ENCODE results near the gene TEX2.
A peak's percentile ranks its signal among the peaks of the same experiment; 100 is the strongest.

TEX2 gene

DNA sequence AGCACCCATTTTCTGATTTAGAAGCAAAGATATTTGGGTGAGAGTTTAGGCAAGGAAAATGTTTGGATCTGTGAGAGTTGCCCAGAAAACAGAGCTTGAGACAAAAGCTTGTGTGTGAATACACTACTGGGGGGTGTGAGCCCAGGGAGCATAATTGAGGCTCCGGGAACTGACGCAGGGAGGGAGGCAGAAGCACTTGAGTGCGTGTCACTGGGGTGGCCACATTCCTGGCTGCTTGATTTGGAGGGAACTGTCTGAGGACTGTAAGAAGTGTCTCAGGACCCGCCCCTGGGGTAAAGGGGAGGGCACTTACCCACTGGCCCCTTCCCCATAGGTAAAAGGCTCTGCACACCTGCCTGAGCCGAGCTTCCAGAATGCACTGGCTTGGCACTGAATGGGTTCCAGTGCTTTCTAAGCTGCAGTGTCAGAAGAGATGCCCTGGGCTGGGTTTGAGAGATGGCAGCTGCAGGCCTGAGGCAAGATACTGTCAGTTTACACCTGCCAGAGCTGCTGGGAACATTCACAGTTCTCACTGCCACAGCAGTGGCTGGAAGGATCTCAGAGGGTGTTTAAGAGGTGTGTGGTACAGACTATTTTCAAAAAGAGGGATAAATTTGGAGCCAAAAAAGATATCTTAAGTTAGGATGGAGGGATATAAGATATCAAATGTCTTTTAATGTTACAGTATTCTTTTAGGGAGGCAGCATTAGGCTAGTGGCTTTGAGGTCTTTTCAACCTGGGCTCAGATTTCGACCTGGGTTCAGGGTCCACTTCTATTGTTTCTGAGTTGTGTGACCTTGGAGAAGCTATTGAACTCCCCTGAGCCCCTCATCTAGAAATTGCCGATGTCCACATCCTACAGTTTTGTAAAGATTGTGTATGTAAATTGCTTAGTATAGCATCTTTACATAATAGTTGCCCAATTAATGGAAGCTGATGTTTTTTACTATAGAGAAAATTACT lies 6.9 kb upstream of the TEX2 start:
- no peak for DNase-seq

DNA sequence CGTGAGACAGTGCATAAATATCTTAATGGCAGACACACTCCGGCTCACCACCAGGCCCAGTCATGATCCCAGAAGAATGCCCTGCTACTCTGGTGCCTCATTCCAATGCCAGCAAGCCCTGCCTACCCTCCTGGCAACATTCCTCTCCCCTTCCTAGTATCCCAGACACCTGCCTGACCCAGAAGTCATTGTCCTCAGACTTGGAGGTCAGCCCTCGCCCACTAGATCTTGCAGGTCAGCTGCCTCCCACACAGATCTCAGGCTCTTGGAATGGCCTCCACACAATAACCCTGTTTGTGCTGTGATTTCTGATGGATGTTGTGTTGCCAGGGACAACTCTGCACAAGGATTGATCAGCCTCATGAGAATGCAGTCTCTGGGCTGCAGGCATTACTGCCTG lies 1.8 kb upstream of the TEX2 start:
- no peak for DNase-seq

DNA sequence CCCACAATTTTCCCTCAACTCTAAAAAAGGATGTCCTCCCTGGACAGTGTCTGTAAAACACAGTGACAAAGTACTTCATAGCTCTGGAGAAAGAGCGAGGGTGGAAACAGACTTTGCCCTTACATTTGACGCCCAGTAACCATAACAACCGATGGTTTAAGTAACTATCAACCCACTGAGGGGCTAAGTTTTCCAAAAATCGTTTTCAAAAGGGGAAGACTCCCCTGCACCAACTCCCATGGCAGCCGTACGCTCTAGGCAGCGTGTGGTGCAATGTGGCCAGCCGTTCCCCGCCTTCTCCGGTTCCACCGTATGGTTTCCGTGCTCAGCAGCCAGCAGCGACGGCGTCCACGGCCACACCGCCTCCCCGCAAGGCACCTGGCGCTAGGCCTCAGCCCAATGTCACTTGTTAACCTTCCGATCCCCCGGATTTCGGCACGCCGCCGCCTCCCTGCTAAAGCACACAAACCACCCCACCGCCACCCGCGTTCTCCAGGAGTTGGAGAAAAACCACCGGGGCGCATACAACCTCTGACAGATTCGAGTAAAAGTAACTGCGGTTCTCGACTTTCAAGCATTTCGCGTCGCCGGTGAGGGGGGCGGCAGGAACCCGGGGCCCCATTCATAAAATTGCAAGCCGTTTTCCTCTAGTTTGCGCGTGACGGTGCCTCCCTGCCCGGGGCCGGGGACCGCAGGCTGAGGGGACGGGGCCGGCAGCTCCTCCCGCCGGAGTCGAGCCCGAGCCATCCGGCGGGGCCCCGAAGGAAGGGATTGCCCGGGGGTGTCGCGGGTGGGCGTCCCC lies 661 bp downstream of the TEX2 start:
- peak; percentile 67 for DNase-seq

DNA sequence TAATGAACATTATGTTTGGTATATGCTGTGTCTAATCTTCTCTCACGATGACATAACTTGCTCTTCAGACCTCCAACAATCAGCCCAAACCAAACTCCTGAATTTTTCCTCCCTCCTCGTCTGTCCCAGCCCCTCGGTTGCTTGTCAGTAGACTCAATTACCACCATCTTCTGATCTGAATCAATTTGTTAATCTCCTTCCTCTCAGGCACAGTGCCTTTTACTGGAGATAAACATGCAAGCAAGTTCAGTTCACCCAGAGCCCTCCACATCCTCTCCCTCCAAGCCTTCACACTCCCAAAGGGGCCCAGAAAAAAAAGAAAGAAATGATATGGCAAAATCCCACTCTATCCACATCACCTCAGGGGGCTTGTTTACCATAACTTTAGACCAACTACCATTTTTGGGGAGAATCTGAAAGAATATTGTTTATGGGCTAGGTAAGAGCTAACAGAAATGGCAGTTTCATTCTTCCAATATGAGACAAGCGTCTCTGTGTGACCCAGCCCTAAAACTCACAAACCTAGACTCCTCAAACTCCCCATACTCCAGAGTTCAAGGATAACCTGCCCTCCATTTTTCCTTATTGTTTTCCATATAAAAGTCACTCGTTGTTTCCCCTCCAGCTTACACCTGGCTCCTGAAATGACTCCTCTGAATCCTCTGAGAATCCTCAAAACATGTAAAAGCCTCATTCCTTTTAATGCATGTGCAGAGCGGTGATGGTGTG lies 1.5 kb downstream of the TEX2 start:
- peak; percentile 56 for DNase-seq

DNA sequence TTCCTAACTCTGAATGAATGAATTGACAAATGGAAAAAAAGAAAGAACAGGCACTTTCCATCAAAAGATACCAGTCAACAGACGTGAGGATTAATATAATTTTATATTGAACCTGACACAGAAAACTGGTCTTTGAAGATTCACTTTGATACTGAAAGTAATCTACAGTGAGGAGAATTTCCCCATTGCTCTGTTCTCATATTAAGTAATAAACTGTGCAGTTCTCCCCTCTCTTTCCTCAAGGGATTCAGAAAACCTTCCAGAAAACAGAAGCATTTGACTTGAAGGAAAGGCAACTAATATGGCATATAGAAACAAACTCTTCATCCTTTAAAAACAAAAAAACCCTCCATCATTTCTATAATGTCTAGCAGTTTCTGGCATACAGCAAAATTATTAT lies 2.2 kb downstream of the TEX2 start:
- DNase-seq: no peak

DNA sequence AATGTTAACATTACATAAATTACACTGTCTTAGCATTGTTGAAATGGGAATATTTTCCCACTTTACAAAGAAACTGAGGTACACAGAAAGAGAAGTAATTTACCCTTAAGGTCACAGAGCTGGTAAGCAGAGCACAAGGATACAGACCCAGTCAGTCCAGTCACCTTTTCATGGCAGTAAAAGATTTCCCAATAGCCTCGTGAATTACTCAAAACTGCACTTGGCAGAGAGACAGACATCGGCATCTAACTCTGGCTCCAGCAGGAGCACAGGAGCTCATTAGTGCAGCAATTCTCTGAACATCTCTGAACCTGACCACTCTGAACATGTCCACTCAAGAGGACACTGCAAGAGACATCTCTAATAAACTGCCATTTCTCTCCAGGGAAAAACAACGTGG lies 3.1 kb downstream of the TEX2 start:
- DNase-seq: no peak

DNA sequence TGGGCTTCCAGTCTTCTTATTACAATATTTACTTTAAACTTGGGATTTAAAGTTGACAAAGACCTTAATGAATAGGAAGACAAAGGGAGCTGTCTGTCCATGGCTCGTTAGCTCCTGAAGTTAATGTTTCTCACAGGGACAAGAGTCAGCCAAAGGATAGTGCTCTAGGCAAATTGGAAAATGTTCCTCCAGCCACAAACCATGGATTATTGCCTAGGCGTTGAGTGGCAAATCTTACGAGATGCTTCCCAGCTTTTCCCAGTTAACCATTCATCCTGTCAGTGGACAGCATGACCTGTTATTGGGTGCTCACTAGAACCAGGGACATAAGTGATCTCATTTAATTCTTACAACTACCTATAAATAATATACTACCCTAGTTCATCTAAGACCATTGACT lies 3.6 kb downstream of the TEX2 start:
- DNase-seq: no peak

DNA sequence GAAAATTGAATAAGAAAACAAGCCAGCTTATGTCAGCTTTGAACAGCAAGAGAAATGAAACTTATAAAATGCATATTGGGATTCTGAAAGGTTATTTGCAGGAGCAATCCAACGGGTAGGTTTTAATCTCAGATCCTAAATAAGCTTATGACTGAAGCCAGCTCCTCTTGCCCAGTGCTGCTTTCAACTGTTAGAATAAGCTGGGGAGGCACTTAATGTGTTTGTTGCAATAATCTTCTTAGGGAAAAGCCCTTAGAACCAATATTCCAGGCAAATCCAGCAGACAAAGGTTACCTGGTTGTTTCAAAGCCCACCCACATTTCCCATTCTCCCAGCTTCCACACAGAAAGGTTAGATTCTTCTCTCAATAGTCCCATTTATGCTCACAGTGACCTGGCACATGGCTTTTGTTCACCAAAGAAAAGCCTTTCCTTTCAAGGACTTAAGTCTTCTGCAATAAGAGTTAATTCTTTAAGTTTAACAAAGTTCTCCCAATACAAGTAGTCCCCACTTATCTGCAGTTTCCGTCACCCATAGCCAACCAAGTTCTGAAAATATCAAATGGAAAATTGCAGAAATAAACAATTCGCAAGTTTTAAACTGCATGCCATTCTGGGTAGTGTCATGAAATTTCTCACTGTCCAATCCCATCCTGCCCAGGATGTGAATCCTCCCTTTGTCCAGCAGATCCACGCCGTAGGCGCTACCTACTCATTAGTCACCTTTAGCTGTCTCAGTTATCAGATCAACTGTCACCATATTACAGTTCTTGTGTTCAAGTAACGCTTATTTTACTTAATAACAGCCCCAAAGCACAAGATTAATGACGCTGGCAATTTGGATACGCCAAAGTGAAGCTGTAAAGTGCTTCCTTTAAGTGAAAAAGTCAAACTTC lies 5.9 kb downstream of the TEX2 start:
- DNase-seq: peak; percentile 93

DNA sequence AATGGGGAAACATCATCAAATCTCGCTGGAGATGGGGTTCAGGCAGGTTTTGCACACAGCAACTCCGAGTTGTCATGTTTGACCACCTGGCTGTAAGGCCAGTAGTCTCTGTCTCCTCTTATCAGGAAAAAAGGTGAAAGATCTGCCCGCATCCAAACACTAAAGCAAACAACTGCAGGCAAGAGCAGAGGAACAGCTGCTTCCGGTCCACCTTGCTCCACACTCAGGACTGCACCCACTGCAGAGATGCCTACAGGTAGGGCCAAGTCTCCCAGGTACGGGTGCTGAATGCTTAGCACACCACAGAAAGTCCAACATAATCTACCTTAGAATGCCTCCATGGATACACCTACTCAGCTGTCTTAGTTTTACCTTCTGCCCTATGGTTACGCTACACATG lies 7.3 kb downstream of the TEX2 start:
- no peak for DNase-seq

DNA sequence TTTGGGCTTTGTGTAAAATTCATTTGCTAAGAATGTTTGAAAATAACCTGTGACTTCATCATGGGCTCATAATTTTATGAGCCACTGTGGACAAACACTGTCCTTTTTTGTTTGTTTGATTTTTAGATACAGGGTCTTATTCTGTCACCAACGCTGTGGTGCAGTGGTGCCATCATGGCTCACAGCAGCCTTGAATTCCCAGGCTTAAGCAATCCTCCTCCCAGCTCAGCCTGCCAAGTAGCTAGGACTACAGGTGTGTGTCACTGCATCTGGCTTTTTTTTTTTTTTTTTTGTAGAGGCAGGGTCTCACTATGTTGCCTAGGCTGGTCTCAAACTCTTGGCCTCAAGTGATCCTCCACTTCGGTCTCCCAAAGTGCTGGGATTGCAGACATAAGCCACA lies 8.3 kb downstream of the TEX2 start:
- DNase-seq: peak; percentile 22

DNA sequence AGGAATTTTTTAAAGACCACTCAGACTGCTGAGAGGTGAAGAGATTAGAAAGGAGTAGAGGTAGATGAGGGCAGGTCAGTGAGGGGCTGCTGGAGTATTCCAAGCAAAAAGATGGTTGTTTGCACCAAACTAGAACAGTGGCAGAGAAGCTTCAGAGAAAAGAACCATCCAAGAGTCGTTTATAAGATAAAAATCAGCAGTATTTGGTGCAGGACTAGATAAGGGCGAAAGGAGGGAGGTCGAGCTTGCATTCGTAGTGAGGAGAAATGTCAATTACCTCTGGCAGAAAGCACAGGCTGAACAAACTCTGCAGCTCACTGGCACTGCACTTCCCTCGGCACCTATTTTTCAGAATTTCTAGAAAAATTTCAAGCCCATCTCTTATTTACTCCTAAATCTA lies 9.6 kb downstream of the TEX2 start:
- DNase-seq: no peak

DNA sequence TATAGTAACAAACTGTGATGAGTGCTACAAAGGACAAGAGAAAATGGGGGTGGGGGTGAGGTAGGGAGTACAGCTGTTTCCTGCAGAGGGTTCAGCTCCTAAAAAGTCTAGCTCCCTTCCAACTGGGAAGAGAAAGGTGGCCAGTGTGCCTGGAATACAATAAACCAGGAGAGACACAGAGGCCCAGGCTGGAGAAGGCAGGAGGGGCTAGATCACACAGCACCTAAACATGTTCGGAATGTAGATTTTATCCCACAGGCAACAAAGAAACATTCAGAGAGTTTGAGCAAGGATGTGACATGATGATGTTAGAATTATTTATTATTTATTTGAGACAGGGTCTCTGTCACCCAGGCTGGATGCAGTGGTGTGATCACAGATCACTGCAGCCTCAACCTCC lies 10.2 kb downstream of the TEX2 start:
- no peak for DNase-seq

DNA sequence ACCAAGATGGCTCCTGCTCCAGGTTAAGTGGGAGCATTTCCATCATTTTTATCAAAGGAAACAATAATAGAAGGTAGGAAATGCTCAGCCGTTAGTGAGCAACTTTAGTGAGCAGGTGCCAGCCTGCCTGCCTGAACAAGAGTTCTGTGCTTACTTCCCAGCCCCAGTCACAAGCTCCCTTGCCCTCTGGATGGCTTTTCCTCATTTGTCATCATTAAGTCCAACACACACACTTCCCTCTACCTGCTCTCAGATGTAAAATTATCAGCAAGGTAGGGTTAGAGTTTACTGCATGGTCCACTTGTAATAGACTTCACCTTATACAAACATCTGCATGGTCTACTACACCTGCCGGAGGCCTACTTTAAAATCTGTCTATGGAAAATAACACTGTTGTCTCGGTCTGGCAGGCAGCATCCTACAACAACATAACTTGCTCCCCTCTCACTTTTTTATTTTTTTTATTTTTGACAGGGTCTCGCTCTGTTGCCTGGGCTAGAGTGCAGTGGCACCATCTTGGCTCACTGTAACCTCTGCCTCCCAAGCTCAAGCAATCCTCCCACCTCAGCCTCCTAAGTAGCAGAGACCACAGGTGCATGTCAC lies 12.7 kb downstream of the TEX2 start:
- DNase-seq: no peak

DNA sequence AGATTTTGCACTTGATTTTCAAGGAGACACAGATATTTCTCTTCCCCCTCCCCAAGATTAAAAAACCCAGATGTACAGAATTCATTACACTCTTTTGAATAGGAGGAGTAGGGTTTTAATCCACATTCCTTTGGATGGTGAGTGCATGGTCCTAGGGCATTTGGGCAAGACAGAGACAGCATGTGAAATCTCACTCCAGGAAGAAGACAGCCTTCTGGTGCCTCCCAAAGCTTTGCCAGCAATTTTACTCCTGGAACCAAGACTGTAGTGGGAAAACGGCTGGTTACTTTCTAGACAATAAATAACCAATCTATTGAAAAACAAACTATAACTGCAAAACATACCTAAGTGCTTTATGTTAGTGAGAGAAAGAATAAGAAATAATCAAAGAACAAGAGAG lies 15.2 kb downstream of the TEX2 start:
- DNase-seq: no peak

DNA sequence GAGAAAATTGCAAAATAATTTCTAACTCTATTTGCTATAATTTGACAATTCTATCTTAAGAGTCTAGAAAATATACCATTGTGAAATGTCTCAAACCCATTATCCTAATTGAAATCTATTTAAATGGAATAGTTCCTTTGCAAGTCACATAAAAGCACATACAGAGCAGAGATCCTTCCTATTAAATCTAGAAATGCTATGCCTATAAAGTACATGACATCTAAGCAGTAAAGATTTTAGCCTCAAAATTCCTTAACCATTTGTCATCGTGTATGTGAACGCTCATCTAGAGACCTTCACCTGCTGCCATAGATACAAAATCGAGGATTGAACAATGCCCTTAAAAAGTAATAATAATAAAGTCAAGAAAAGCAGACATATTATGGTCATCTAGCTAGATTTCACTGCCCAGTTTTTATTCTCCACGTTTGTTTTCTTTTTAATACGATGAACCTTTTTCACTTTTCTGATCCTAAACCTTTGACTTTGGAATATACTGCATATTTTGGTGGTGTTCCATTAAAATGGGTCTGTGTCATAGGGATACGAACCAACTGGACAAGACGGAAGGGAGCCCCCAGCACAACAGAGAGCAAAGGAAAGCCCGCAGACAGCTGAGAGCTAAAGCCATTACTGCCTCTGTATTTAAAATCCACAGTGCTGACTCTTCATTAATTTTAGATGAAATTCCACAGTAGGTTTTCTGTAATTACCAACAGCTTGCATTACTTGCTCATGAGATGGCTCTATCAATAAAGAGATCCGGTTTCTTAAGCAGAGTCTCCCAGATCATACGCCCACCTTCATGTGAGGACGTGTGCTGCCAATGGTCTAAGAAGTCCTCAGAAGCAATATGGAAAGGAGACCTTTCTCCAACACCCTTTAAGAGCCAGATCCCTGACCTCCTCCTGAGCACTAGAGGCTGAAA lies 17.6 kb downstream of the TEX2 start:
- DNase-seq: no peak

DNA sequence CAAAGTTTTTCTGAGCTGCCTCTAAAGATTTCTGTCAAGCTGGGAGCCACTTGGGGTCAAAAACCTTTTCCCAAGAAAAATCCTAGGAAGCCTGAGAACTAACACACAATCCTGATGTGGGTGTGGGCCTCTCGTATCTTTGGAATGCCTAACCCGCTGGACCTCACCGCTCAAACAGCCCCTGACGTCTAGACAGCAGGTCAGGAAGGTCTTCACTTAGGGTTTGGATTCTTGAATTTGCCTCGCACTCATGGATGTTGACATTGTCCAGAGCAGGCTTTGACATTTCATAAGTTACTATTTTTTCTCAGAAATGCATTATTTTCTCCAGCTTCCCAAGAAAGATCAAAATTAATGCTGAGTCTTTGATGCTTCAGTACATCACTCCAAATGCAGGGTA lies 18.9 kb downstream of the TEX2 start:
- DNase-seq: no peak

DNA sequence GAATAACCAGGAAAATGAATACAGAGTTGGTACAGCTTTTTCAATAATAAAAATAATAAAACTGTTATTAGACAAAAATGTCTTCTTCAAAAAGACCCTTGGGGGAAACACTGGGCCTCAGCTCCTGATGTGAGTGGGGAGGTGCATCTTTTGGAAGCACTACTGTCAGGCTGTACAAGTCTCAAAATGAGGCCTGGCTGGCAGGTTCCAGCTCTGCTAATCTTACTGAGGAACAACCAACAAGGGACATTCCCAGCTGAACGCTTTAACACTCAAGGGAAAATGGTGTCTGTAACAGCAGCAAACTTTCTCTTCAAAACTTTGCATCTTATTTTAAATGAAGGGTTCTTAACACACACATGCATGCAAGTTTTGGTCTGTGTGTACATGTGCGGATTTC lies 19.7 kb downstream of the TEX2 start:
- peak; percentile 14 for DNase-seq

DNA sequence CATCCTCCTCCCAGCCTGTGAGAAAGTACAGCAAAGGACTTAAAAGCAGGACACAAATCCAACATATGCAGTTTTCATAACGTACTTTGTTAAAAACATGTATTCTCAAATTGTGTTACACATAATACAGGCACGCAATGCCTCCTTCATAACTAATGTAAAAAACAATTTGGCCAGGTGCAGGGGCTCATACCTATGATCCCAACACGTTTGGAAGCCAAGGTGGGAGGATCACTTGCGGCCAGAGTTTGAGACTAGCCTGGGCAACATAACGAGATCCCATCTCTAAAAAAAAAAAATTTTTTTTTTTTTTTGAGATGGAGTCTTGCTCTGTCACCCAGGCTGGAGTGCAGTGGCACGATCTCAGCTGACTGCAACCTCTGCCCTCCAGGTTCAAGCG lies 20.4 kb downstream of the TEX2 start:
- DNase-seq: no peak

DNA sequence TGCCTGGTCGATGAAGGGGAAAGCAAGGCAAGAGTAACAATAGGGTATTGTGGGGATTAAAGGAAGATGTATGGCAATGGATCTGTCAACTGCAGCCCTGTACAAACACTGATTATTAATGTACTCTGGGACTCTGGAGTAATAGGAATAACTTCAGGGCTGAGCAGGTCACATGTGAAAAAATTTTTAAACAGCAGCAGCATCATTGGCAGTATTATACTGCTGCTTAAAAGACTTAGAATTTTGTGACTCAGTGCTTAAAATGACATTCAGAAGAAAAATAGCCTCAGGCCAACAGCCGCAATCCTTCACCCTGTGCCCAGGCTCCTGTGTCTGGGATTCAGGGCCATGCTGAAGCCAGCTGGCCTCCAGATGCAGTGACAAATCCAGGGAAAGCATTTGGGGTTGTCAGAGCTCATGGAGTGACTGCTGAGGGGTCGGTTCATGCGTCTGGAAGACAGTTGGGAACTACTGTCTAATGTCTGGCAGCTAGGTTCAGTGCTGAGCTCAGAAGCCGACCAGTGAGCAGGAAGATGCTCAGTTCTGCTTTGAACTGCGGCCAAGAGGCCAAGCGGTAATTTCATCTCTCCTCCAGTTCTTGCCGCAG lies 22.2 kb downstream of the TEX2 start:
- DNase-seq: peak; percentile 50

DNA sequence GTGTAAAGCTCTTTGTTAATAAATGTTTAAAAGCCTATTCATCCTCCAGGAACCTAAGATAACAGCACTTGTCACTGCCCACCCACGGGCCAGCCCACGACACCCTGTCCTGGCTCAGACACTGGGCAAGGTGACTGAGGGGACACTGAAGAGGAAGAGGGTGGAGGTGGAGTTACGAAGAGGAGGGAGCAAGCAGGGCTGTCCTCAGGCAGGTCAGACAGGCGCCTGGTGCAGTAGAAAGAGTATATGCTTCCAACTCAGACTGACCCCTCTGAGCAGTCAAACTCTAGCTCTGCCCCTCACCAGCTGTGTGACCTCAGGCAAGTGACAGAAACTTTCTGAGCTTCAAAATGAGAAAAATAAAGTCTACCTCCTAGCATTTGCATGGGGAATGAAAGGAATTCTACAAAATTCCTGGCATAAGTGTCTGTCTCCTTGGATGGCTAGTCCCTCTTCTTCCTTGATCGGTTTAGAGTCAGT lies 22.8 kb downstream of the TEX2 start:
- no peak for DNase-seq

Data from NCI-H82 (cell line).